GM12891 (cell line): Measurements from ENCODE around the gene RPN2.
A peak's percentile ranks its signal among the peaks of the same experiment; 100 is the strongest.

Experiments
- DNase-seq: peaks from one replicate; pipeline ENCODE4 v3.0.0; 2011; ENCODE audit warnings: low spot score; ENCODE audit not compliant: insufficient read length
- FAIRE-seq: peaks from 2 replicates; lab custom pipeline; 2011; peaks lifted over from hg19 to GRCh38; lab: Jason Lieb, UNC
- PAX5 ChIP-seq: IDR thresholded peaks from 2 replicates; pipeline ENCODE4 v1.6.1; 2011; ENCODE audit warnings: low read length, moderate library complexity, mild to moderate bottlenecking; ENCODE audit not compliant: insufficient read depth, severe bottlenecking
- POLR2A ChIP-seq: IDR thresholded peaks from 2 replicates; pipeline ENCODE4 v1.6.1; 2011; ENCODE audit warnings: low read depth, low read length, control low read depth
- POLR2AphosphoS5 ChIP-seq: IDR thresholded peaks from 2 replicates; pipeline ENCODE4 v1.6.1; 2011; ENCODE audit warnings: low read depth, low read length, control low read depth
- POU2F2 ChIP-seq: IDR thresholded peaks from 2 replicates; pipeline ENCODE4 v1.6.1; 2011; ENCODE audit warnings: low read depth, mild to moderate bottlenecking, control low read depth, low read length, moderate library complexity
- SPI1 ChIP-seq: IDR thresholded peaks from 2 replicates; pipeline ENCODE4 v1.6.1; 2011; ENCODE audit warnings: low read depth, low read length, control low read depth
- TAF1 ChIP-seq: IDR thresholded peaks from 2 replicates; pipeline ENCODE4 v1.6.1; 2011; ENCODE audit warnings: low read depth, low read length, control low read depth

The RPN2 gene

GRCh38 chr20:37194621-37195417, 15.7 kb downstream of the RPN2 start:
- TF ChIP-seq PAX5: no peak
- TF ChIP-seq POLR2AphosphoS5: 0 out of 2 replicates have a peak, but pooled peaks have one; percentile 30
- FAIRE-seq: no peak

GRCh38 chr20:37198932-37199660, 20.0 kb downstream of the RPN2 start:
- no peak for TF ChIP-seq POLR2A
- no peak for TF ChIP-seq TAF1
- TF ChIP-seq SPI1: no peak
- TF ChIP-seq POLR2AphosphoS5: no peak
- FAIRE-seq (no peak), DNase-seq (no peak)

More at GRCh38 chr20:37194621-37195417, 15.7 kb downstream of the RPN2 start:
- no peak for DNase-seq

- DNase-seq (no peak), FAIRE-seq (no peak)
- TF ChIP-seq POU2F2 (no peak), POLR2AphosphoS5 (no peak), TAF1 (no peak), SPI1 (no peak), PAX5 (no peak)
These were observed 21.2 kb downstream of the RPN2 start for GRCh38 chr20:37200376-37200775.

- DNase-seq (no peak), FAIRE-seq (no peak)
- TF ChIP-seq SPI1: no peak
- TF ChIP-seq PAX5: no peak
- TF ChIP-seq POLR2A: no peak
- no peak for TF ChIP-seq POLR2AphosphoS5
- TF ChIP-seq TAF1: no peak
- TF ChIP-seq POU2F2: no peak
These were observed 22.0 kb downstream of the RPN2 start for GRCh38 chr20:37200926-37201826.

GRCh38 chr20:37201827-37202162, 22.7 kb downstream of the RPN2 start:
- FAIRE-seq (no peak), DNase-seq (no peak)
- TF ChIP-seq POLR2A (no peak), POU2F2 (no peak), TAF1 (no peak), SPI1 (no peak), PAX5 (no peak), POLR2AphosphoS5 (no peak)

GRCh38 chr20:37202267-37202943, 23.3 kb downstream of the RPN2 start:
- FAIRE-seq (no peak), DNase-seq (no peak)
- TF ChIP-seq POU2F2 (no peak), SPI1 (no peak), POLR2AphosphoS5 (no peak), POLR2A (no peak), TAF1 (no peak), PAX5 (no peak)

- no peak for TF ChIP-seq POU2F2
- no peak for TF ChIP-seq POLR2AphosphoS5
- TF ChIP-seq POLR2A: no peak
- no peak for TF ChIP-seq TAF1
- no peak for TF ChIP-seq PAX5
- TF ChIP-seq SPI1: no peak
- FAIRE-seq (no peak), DNase-seq (no peak)
These were observed 24.9 kb downstream of the RPN2 start for GRCh38 chr20:37204056-37204455.

- TF ChIP-seq POLR2AphosphoS5: no peak
- TF ChIP-seq SPI1: no peak
- TF ChIP-seq POU2F2: no peak
- no peak for TF ChIP-seq POLR2A
- TF ChIP-seq TAF1: no peak
- TF ChIP-seq PAX5: no peak
- FAIRE-seq (no peak), DNase-seq (no peak)
These were observed 26.0 kb downstream of the RPN2 start for GRCh38 chr20:37205130-37205529.
